ENCODE measurements around the gene GRIN3A.

GRIN3A gene

DNA sequence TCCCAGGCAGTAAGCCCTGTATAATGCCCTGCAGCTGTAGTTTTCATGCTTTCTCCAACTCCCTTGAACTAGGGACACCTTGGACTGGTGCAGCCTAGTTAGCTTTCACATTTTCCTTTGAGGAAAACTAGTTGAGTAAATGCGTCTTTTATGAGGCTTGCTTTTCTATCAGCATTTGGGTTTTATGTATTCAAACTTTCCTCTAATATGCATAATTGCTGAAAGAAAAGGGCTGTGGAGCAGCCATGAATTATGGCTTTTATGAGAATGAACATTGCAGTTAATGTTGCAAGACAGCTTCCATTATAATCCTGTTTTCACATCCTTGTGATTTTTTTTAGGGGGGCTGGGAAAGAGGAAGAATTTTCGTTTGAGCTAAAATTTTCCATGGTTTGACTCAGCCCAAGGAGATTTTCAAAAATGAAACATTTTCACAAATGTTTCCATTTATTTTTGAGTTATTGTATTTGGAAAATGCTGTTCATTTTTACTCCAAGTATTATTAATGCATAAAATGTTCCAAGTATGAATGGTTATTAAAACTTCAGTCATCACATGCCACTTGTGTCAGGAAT lies 85.8 kb downstream of the GRIN3A start:
- Mint-ChIP-seq H3K9me3 (no peaks in the 10 kb centered on the region), H3K27ac (no peak overlapping the region), H3K4me3 (no peak overlapping the region), H3K4me1 (no peaks in the 10 kb centered on the region), H3K36me3 (ENCODE audit: low read depth) (no peaks in the 10 kb centered on the region), H3K27me3 (ENCODE audit: low read depth, poor library complexity) (no peaks in the 10 kb centered on the region)
- TF ChIP-seq CTCF (IDR thresholded peaks at IDR 0.05): no peak
- no peak for DNase-seq

- Mint-ChIP-seq H3K9me3 (no peaks in the 10 kb centered on the region), H3K36me3 (ENCODE audit: low read depth) (no peaks in the 10 kb centered on the region), H3K27ac (no peak overlapping the region), H3K4me3 (no peak overlapping the region), H3K4me1 (no peaks in the 10 kb centered on the region), H3K27me3 (ENCODE audit: low read depth, poor library complexity) (peaks cover 4% of the 10 kb centered on the region)
- TF ChIP-seq CTCF (IDR thresholded peaks at IDR 0.05): no peak
- no peak for DNase-seq
These were observed 88.3 kb downstream of the GRIN3A start for GRCh38 chr9:101650142-101650541.

DNA sequence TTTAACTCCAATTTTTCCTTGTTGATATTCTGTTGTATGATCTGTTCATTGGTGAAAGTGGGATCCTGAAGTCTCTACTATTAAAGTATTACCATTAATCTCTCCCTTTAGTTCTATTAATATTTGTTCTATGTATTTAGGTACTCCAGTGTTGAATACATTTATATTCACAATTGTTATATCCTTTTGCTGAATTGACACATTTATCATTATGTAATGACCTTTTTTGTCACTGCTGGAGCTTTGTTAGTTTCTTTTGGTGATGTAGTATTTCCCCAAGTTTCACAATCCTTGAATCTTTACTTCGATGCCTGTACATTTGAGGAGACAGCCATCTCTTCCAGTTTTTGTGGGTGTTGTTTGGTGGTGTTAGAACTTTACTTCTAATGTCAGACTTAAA lies 90.0 kb downstream of the GRIN3A start:
- no peak for DNase-seq
- no peak for TF ChIP-seq CTCF (IDR thresholded peaks at IDR 0.05)
- Mint-ChIP-seq H3K9me3 (peaks cover 2% of the 10 kb centered on the region), H3K4me1 (no peaks in the 10 kb centered on the region), H3K27ac (no peak overlapping the region), H3K27me3 (ENCODE audit: low read depth, poor library complexity) (peaks cover 4% of the 10 kb centered on the region), H3K36me3 (ENCODE audit: low read depth) (no peaks in the 10 kb centered on the region), H3K4me3 (no peak overlapping the region)

GRCh38 chr9:101639785-101640665 lies 98.4 kb downstream of the GRIN3A start:
- TF ChIP-seq CTCF (IDR thresholded peaks at IDR 0.05): no peak
- no peak for DNase-seq
- Mint-ChIP-seq H3K4me1 (no peaks in the 10 kb centered on the region), H3K27ac (no peak overlapping the region), H3K9me3 (peaks cover 16% of the 10 kb centered on the region), H3K27me3 (ENCODE audit: low read depth, poor library complexity) (no peaks in the 10 kb centered on the region), H3K36me3 (ENCODE audit: low read depth) (no peaks in the 10 kb centered on the region), H3K4me3 (no peak overlapping the region)

DNA sequence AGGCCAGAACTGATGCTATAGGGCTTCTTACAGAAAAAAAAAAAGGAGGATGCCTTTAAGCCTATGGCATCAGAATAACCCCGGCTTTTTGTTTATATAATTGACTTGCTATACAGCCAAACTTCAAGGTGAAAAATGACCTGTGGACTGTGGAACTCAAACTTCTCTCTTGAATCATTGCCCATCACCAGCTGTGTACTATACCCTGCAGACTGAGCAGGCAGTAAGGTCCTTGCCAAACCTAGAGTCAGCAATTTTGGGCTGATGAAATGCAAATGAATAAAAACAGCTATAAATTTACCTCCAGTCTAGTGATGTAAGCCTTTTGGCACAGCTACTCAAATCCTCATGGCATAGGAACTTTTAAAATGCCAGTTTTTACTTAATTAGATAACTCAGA lies 99.1 kb downstream of the GRIN3A start:
- Mint-ChIP-seq H3K4me3 (no peak overlapping the region), H3K4me1 (no peaks in the 10 kb centered on the region), H3K9me3 (peaks cover 16% of the 10 kb centered on the region), H3K27ac (no peak overlapping the region), H3K36me3 (ENCODE audit: low read depth) (no peaks in the 10 kb centered on the region), H3K27me3 (ENCODE audit: low read depth, poor library complexity) (no peaks in the 10 kb centered on the region)
- DNase-seq: no peak
- no peak for TF ChIP-seq CTCF (IDR thresholded peaks at IDR 0.05)

- no peak for TF ChIP-seq CTCF (IDR thresholded peaks at IDR 0.05)
- Mint-ChIP-seq H3K4me3 (no peak overlapping the region), H3K9me3 (peaks cover 3% of the 10 kb centered on the region), H3K36me3 (ENCODE audit: low read depth) (no peaks in the 10 kb centered on the region), H3K27me3 (ENCODE audit: low read depth, poor library complexity) (peaks cover 5% of the 10 kb centered on the region), H3K27ac (no peak overlapping the region), H3K4me1 (no peaks in the 10 kb centered on the region)
- no peak for DNase-seq
These were observed 102.2 kb downstream of the GRIN3A start for GRCh38 chr9:101636247-101636646.
